D721Med (cell line): ENCODE results near the gene TEDC1.

Experiments
- DNase-seq: peaks from one replicate; pipeline ENCODE4 v3.0.0; 2011; ENCODE audit warnings: low spot score; ENCODE audit not compliant: insufficient read length
- FAIRE-seq: peaks from 2 replicates; lab custom pipeline; 2011; peaks lifted over from hg19 to GRCh38; lab: Jason Lieb, UNC
- CTCF ChIP-seq: IDR thresholded peaks from 2 replicates; pipeline ENCODE4 v1.5.1; 2012; ENCODE audit warnings: mild to moderate bottlenecking, control low read depth; ENCODE audit not compliant: insufficient read depth; ENCODE audit errors: missing control alignments

The TEDC1 gene

GRCh38 chr14:105480807-105481801 lies 9.9 kb upstream of the TEDC1 start:
- no peak for FAIRE-seq
- peak; percentile 90 for TF ChIP-seq CTCF
- peak; percentile 98 for DNase-seq

GRCh38 chr14:105481886-105482457 lies 9.1 kb upstream of the TEDC1 start:
- FAIRE-seq (no peak), DNase-seq (no peak)
- TF ChIP-seq CTCF, result peak; percentile 17

GRCh38 chr14:105482486-105483110 lies 8.4 kb upstream of the TEDC1 start:
- FAIRE-seq, result no peak
- TF ChIP-seq CTCF, result no peak
- no peak for DNase-seq

GRCh38 chr14:105483300-105484068 lies 7.6 kb upstream of the TEDC1 start:
- DNase-seq, result no peak
- FAIRE-seq, result no peak
- no peak for TF ChIP-seq CTCF

- no peak for DNase-seq
- FAIRE-seq, result no peak
- no peak for TF ChIP-seq CTCF
These were observed 6.7 kb upstream of the TEDC1 start for GRCh38 chr14:105484069-105484996.

- DNase-seq, result no peak
- no peak for FAIRE-seq
- TF ChIP-seq CTCF, result no peak
These were observed 6.1 kb upstream of the TEDC1 start for GRCh38 chr14:105484997-105485393.
